Stimulated activated CD8-positive, alpha-beta memory T cell treated with anti-CD3 and anti-CD28 coated beads, Interleukin-4, amount 100 ng/mL, for 1 hour (primary cell): Measurements from ENCODE around the gene MT3.
"Not testable (repeated sequence)": the region's sequence is repeated elsewhere in the genome, so short reads cannot be mapped to it uniquely, and the experiment has no call there.

Experiments used
- DNase-seq, 2 donors: peaks; one replicate each; pipeline ENCODE4 v3.0.0-alpha.2; 2020; ENCODE audit warnings: low read depth in 2 of 2, low spot score in 1 of 2

Gene MT3

DNA sequence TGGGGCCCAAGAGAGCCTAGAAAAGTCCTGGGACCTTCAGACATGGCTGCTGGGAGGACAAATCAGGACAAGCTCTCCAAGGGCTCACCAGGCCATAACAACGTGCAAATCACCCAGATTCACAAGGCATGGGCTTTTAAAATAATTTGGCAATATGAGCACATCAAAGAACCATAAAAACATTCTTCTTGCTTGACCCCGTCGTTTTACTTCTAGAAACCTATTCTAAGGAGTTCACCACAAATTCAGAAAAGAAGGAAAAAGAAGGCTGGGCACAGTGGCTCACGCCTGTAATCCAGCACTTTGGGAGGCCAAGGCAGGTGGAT, 12.1 kb upstream of the MT3 start:
- no peak for DNase-seq

DNA sequence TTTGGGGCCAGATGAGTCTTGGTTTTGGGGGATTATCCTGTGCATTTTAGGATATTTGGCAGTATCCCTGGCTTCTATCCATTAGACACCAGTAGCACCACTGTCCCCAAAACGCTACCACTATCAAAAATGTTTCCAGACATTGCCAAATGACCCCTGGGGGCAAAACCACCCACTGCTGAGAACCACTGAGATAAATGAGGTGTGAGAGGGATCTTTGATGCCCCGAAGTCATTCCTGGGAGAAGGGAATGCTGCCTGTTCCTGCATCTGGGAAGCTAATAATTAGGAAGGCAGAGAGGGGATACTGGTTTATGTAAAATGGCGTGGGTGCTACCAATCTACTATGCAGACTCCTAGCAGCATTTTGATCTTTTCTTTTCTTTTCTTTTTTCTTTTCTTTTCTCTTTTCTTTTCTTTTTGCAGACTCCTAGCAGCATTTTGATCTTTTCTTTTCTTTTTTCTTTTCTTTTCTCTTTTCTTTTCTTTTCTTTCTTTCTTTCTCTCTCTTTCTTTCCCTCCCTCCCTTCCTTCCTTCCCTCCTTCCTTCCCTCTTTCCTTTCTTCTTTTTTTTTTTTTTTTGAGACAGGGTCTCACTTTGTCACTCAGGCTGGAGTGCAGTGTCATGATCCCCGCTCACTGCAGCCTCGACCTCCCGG, 8.8 kb upstream of the MT3 start:
- DNase-seq, result no peak

DNA sequence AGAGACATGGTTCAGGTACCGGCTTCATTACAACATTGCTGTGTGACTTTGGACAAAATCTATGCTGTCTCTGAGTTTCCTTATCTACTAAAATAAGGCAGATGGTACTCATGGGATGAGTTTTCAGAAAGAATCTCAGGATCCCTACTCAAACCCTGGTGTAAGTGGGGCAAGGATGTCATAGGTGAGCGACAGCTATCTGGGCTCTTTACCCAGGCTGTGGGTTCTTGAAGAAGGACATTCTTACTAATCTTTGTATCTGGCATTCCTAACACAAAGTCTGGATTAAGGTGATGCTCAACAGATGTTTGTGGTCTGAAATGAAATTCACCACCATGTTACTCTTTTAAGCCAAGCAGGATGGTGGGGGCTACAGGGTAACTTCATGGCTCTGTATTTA, 6.4 kb upstream of the MT3 start:
- DNase-seq, result not testable (repeated sequence)

DNA sequence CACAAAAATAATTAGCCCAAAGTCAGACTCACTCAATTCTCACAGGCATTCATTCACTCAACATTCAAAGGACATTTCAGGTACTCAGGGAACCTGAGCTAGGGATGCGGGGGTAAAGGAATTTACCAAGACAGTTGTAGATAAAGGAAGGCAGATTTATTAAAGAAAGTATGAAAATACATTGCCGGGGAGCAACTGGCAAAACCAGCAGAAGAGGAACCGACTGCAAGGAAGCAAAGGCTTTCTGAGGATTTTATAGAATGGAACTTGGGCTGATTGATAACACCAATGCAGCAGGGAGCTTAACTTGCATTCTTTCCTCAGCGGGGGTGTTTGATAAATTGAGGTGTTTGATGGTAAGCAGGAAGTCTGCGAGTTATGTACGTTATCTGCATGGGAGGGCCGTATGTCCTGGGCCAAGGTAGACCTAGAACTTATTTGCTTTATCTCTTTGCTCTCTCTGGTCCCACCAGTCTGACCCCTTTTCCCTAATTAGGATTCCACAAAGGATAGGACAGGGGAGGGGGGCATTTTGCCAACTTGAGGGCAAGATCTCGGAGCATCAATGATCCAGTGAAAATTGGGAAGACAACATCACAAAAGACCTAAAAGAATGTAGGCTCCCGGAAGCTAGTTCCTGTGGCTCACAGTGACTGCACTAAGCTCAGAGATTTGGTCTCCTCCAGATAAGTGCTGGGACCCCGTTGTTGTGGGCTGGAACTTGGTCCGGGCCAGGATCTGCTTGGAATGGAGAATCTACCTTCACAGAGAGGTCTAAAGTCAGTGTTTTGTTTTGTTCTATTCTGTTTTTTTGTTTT, 5.8 kb upstream of the MT3 start:
- DNase-seq, result no peak

DNA sequence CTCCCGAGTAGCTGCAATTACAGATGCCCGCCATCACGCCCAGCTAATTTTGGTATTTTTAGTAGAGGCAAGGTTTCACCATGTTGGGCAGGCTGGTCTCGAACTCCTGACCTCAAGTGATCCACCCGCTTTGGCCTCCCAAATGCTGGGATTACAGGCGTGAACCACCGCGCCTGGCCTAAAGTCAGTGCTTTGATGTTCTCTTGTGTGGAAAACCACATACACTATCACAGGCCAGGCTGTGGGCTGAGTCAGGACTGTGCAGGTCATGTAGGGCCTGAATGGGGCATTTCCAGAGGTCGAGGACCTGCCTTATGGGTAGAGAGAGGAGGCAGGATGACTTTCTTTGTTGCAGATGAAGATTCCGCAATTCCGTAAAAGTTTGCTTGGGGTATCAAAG, 5.1 kb upstream of the MT3 start:
- no peak for DNase-seq

DNA sequence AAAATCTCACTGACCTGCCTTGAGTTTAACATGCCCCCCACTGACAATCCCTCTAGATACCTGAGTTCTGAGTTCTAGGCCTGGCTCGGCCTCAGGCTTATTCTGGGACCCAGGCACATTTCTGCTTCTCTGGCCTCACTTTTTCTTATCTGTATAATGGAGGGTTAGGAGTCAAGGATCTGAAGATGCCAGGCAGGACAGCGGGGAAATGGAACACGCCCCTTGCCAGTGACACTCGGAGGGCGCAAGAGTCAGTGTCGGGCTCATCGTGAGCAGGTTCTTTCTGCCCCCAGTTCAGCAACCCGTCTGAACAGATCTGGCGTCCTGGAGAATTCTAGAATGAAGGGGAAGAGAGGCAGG, 567 bp upstream of the MT3 start:
- no peak for DNase-seq

DNA sequence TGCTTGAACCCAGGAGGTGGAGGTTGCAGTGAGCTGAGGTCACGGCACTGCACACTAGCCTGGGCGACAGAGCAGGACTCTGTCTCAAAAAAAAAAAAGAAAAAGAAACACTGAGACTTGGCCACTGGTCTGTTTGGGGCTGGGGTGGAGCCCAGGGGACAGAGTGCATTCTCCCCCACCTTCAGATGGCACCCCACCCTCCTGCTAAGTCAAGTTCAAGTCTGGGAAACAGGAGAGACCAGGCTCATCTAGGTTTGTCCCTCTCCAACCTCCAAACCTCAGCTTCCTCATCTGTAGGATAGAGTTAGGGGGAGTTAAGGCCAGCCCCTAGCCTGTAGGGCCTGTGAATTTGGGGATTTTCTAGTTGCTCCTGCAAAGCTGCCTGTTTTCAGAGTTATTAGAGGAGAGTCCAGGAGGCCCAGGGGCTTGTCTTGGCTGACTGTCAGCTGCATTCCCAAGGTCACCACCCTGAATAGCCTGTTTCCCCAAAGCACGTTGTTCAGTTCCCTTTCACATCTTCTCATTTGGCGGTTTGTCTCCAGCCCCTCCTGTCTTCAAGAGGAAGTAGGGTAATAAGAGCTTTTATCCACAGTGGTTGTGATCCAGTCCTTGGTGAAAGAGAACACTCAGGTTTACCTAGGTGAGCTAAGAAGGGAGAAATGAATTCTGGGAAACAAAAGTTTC, 2.2 kb downstream of the MT3 start:
- no peak for DNase-seq

DNA sequence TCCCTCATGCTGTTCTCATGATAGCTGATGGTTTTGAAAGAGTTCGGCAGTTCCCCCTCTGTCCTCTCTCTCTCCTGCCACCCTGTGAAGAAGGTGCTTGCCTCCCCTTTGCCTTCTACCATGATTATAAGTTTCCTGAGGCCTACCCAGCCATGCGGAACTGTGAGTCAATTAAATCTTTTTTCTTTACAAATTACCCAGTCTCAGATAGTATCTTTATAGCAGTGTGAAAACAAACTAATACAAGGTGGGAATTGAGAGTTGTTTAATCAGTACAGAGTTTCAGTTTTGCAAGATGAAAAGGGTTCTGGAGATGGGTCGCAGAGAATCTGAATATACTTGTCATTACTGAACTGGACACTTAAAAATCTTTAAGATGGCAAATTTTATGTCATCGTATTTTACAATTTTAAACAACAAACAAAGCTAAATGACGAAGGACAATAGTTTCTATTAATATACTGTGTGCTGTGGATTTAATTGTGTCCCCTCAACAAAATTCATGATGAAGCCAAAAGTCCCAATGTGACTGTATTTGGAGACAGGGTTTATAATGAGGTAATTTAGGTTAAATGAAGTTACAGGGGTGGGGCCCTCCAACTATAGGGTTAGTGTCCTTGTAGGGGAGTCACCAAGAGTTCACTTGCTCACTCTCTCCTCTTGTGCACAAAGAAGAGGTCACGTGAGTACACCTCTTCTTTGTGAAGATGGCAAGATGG, 4.4 kb downstream of the MT3 start:
- no peak for DNase-seq

DNA sequence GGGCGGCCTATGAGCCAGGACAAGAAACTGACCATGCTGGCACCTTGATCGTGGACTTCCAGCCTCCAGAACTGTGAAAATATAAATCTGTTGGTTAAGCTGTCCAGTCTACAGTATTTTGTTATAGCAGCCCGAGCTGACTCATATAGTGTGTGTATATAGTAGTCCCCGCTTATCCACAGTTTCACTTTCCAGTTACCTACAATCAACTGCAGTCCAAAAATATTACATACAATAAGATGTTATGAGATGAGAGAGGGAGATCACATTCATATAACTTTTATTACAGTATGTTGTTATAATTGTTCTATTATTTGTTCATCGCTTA, 4.9 kb downstream of the MT3 start:
- no peak for DNase-seq

DNA sequence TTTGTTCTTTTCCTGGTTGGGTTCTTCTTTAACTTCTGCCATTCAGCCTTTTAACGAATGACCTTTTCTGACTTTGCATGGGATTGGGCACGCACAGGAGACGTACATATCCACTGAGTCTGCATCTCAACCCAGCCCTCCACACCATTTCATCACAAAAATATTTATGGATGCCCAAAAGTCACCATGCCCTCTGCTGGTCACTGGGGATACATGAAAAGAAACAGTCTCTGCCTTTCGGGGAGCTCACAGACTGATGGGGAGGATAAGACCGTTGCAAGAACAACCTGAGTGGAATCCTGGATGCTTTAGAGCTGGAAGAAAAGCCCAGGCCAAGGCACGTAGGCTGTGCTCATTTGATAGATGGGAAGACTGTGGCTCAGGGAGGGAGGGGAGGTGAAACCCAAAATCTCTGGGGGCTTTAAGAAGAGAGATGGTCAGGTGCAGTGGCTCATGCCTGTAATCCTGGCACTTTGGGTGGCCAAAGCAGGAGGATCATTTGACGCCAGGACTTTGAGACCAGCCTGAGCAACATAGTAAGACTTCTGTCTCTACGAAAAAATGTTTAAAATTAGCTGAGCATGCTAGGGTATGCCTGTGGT, 11.2 kb downstream of the MT3 start:
- no peak for DNase-seq

DNA sequence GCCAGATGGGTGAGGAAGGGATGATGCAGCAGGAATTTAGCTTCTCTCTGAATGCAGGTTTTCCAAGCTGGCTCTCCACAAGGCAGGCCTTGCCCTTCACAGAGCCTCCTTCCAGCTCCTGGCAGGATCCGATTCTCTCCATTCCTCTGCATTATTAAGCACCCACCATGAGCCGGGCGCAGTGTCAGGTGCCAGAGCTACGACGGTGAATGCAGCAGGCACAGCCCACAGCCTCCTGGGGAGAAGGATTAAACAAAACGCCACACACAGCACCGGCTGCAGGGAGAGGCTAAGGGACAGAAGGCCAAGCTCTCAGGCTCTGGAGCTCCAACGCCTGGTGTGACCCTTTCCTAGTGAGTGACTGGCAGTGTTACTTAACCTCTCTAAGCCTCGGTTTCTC, 12.0 kb downstream of the MT3 start:
- no peak for DNase-seq

DNA sequence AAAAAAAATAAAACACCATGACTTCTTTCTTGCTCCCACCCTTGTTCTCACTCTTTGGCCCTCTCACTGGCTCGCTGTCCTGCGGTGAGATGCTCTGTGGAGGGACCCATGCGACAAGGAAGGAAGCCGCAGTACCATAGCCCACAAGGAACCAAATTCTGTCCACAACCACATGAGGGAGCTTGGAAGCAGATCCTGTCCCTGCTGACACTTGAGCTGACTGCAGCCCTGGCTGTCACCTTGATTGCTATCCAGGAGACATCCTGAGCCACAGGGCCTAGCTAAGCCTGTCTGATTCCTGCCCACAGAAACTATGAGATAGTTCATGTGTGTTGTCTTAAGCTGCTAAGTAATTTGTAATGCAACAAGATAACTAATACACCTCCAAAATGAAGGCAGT, 14.3 kb downstream of the MT3 start:
- no peak for DNase-seq

DNA sequence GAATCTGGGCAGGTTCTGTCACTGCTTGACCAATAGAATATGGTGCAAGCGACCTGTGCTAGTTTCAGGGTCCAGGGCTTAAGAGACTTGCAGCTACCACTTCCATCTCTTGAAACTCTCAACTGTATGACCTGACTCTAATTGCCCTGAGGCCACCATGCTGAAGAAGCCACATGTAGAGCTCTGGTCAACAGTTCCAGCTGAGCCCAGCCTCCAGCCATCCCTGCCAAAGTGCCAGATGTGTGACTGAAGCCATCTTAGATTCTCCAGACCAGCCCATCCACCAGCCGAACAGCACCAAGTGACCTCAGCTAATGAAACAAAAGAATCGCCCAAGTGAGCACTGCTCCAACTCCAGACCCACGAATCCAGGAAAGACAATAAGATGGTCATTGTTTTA, 15.6 kb downstream of the MT3 start:
- no peak for DNase-seq

DNA sequence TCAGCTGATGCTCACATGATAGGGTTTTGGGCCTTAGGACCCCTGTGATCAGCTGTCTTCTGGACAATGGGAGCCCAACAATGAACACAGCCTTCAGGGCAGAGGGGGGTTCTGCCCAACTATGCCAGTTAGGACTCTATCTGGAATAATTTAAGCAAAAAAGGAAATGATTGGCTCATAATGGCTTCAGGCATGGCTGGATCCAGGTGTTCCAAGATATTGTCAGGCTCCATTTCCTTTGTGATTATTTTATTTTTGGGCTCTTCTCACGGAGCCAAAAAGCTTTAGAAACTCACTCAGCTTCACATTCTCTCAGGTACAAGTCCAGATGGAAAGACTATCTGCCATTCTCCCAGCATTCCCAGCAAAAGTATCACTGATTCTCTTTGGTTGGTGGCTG, 16.1 kb downstream of the MT3 start:
- no peak for DNase-seq

DNA sequence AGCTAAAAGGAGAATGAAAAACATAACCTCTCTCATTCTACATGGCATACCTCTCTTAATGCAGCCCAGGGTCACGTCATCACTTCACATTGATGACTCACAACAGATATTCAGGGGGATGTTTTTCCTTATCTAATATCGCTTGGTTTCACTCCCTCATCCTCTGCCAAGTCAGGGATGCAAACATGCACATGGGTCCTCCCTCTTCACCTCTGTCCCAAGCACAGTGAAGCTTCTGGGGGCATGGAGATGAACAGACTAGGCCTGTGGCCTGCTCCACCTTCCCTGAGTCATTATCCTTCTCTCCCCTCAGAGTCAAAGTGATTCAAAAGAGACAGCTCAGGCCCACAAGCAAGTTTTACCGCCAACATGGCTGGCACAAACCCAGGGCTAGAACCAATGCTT, 16.7 kb downstream of the MT3 start:
- DNase-seq, result no peak

DNA sequence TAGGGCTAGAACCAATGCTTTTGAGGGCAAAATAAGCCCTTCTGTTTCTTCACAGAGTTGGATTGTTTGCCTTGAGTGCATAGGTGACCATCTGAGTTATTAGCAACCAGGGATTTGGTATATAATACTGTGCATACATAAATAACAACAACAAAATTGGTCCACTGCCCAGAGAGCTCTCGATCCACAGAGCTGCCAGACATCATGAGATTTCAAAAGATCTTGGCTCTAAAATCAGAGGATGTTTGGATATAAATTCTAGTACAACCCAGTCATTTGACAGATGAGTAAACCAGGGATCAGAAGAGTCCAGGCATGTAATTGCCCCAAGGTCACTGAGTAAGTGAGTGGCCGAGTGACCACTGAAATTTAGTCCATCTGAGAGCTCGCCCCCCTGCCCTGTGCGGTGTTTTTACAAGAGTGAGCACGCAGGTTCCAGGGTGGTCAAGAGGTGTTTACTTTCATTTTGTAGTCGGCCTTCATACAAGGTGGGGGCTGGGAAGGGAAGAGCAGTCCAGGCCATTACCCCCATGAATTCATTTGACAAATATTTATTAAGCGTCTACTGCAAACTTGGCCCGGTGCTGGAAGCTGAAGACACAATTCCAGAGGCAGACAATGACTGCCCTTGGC, 17.3 kb downstream of the MT3 start:
- no peak for DNase-seq

DNA sequence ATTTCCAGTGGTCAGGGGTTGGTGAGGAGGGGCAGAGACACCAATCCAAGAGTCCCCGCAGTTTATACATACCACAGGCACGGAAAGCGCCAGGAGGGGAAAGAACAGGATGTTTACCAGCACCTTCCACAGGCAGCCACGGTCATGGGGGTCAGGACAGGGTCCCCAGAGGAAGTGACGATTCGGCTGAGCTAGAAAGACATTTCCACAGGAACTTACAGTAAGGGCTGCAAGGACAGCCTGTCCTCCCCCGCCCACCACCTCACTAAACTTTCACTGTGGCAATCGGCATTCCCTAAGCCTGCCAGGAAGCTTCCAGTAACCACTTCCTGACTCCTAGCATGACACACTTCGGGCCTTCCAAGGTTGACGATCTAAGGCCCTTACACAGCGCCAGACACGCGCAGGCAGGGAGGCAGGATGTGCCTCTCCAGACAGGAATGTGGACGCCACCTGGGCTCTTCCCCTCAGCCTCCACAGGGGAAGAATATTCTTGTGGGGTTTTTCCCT, 17.8 kb downstream of the MT3 start:
- DNase-seq, result no peak

DNA sequence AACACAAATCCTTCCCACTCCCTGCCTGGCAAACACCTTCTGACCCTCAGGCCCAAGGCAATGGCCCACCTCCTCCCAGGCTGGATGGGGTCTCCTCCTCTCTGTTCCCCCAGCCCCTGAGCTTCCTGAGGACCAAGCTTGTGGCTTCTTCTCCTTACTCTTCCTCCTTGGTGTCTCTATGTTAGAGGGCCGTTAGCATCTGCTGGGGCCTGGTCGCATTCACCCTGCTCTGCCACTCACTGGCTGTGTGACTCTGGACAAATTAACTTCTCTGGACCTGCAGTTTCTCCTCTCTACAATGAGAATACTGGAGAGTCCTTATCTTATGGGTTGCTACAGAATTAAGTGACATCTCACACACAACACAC, 18.3 kb downstream of the MT3 start:
- DNase-seq, result no peak

DNA sequence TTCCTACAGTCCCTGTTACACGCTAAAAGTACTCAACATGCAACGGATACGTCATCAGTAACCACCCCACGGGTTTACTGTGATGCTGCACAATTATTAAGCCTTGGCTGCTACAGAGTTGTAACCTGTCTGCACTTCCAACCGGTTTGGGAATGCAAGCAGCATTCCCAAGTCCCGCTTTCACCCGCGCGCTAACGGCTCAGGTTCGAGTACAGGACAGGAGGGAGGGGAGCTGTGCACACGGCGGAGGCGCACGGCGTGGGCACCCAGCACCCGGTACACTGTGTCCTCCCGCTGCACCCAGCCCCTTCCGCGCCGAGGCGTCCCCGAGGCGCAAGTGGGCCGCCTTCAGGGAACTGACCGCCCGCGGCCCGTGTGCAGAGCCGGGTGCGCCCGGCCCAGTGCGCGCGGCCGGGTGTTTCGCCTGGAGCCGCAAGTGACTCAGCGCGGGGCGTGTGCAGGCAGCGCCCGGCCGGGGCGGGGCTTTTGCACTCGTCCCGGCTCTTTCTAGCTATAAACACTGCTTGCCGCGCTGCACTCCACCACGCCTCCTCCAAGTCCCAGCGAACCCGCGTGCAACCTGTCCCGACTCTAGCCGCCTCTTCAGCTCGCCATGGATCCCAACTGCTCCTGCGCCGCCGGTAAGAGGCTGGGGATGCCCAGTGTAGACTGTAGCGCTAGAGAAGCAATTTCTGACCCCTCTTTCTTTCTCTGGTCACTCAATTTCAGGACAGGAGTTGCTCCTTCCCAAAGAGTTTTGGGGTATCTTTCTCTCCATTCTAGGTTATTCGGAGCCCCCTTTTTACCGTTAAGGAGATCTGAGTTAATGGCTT, 18.9 kb downstream of the MT3 start, which contains the start of gene MT2A:
Gene MT2A (plus strand): TSS at position 542 of the 833 bp plus-strand sequence. CDS start 72 bp downstream, at position 614.
- peak; percentile 56 to 77 for DNase-seq

DNA sequence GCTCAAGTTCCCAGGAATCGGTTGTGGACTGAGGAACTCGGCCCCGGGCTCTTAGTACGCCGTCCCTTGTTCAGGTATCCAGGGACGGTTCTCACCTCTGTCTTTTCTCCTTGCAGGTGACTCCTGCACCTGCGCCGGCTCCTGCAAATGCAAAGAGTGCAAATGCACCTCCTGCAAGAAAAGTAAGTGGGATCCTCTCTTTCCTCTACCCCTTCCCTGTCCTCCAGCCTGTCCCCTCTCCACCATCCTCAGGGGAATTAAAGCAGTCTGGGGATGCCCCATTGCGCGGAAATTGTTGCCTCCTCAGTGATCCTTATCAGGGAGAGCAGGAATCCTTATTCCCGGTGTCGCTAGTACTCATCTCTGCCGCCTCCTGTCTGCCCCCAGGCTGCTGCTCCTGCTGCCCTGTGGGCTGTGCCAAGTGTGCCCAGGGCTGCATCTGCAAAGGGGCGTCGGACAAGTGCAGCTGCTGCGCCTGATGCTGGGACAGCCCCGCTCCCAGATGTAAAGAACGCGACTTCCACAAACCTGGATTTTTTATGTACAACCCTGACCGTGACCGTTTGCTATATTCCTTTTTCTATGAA, 19.6 kb downstream of the MT3 start:
- no peak for DNase-seq
